MM.1S (cell line): ENCODE measurements around the gene SEC24C.

Source experiments
- EZH2 ChIP-seq: fragments of 300-600 bp; sonication (generic); optimal IDR thresholded peaks from 2 replicates; pipeline ENCODE3; 2017; ENCODE audit warnings: low read depth, mild to moderate bottlenecking, antibody characterized with exemption, low read length, mixed read lengths
- TF ChIP-seq, protein P1 (sequence below): fragments of 300-600 bp; sonication (generic); IDR thresholded peaks from 2 replicates; pipeline ENCODE4 v1.5.1; 2016; ENCODE audit warnings: antibody characterized with exemption, low read length, mixed read lengths

DNA sequence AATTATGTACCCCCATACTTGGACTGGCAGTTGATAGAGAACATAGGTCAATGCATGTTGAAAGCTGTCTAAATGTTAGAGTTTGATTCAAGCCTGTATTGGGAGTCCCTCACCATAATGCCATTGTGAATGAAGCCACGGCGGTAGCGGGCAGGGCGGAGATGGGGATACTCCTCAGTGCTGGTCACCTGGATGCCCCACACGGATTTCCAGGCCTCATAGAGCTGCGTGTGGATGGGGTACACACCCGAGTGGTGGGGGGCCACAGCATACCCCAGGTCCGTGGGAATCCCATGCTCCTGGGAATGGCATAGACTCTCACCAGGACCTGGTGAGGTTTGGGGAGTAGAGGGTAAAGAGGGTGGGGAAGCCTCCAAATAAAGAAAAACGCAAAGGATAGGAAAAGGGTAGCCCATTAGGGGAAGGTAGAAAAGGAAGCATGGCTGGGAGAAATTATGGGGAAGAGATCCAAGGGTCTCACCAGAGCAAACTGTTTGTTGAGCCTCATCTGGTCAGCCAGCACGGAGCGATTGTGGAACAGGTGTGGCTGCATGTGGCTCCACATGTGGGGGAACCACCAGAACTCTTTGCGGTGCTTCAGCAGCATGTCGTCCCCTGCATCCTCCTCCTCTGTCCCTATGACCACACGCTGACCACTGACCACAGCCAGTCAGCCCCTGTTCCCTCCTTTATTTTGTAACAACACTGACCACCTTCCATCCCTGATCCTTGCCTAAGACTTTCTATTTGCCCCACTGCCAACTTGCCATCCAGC is 62.2 kb downstream of the SEC24C start:
- TF ChIP-seq, protein P1, sequence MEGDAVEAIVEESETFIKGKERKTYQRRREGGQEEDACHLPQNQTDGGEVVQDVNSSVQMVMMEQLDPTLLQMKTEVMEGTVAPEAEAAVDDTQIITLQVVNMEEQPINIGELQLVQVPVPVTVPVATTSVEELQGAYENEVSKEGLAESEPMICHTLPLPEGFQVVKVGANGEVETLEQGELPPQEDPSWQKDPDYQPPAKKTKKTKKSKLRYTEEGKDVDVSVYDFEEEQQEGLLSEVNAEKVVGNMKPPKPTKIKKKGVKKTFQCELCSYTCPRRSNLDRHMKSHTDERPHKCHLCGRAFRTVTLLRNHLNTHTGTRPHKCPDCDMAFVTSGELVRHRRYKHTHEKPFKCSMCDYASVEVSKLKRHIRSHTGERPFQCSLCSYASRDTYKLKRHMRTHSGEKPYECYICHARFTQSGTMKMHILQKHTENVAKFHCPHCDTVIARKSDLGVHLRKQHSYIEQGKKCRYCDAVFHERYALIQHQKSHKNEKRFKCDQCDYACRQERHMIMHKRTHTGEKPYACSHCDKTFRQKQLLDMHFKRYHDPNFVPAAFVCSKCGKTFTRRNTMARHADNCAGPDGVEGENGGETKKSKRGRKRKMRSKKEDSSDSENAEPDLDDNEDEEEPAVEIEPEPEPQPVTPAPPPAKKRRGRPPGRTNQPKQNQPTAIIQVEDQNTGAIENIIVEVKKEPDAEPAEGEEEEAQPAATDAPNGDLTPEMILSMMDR = no peak
- TF ChIP-seq EZH2 = no peak
